HS-5 (cell line): ENCODE data around the gene PLCB1.
A peak's percentile ranks its signal among the peaks of the same experiment; 100 is the strongest.
"Not testable (repeated sequence)": the region's sequence is repeated elsewhere in the genome, so short reads cannot be mapped to it uniquely, and the experiment has no call there.

Experiments used
- DNase-seq: peaks from one replicate; pipeline ENCODE4 v3.0.0-alpha.2; 2012; ENCODE audit warnings: low read depth

The PLCB1 gene

GRCh38 chr20:8334641-8335040 is 202.6 kb downstream of the PLCB1 start:
- no peak for DNase-seq

- DNase-seq = no peak
These were observed 203.0 kb downstream of the PLCB1 start for GRCh38 chr20:8335059-8335458.

- DNase-seq = no peak
These were observed 203.6 kb downstream of the PLCB1 start for GRCh38 chr20:8335495-8336195.

- no peak for DNase-seq
These were observed 207.3 kb downstream of the PLCB1 start for GRCh38 chr20:8339349-8339748.

- no peak for DNase-seq
These were observed 210.3 kb downstream of the PLCB1 start for GRCh38 chr20:8342391-8342790.

GRCh38 chr20:8344106-8344505 is 212.0 kb downstream of the PLCB1 start:
- DNase-seq = no peak

- DNase-seq = no peak
These were observed 212.6 kb downstream of the PLCB1 start for GRCh38 chr20:8344631-8345030.

- DNase-seq = no peak
These were observed 214.7 kb downstream of the PLCB1 start for GRCh38 chr20:8346700-8347270.

GRCh38 chr20:8350225-8350624 is 218.2 kb downstream of the PLCB1 start:
- not testable (repeated sequence) for DNase-seq

- DNase-seq = no peak
These were observed 220.4 kb downstream of the PLCB1 start for GRCh38 chr20:8352486-8352885.

- DNase-seq = no peak
These were observed 221.4 kb downstream of the PLCB1 start for GRCh38 chr20:8353512-8353911.

- no peak for DNase-seq
These were observed 223.4 kb downstream of the PLCB1 start for GRCh38 chr20:8355453-8355852.

GRCh38 chr20:8356806-8357205 is 224.7 kb downstream of the PLCB1 start:
- no peak for DNase-seq

GRCh38 chr20:8357703-8358102 is 225.6 kb downstream of the PLCB1 start:
- DNase-seq = no peak

- DNase-seq = no peak
These were observed 228.0 kb downstream of the PLCB1 start for GRCh38 chr20:8360035-8360434.

GRCh38 chr20:8361006-8361652 is 229.1 kb downstream of the PLCB1 start:
- DNase-seq = peak; percentile 37

- no peak for DNase-seq
These were observed 229.7 kb downstream of the PLCB1 start for GRCh38 chr20:8361779-8362178.

GRCh38 chr20:8362457-8362856 is 230.4 kb downstream of the PLCB1 start:
- DNase-seq = no peak

GRCh38 chr20:8363970-8364733 is 232.1 kb downstream of the PLCB1 start:
- no peak for DNase-seq

GRCh38 chr20:8364734-8365078 is 232.6 kb downstream of the PLCB1 start:
- DNase-seq = no peak

- no peak for DNase-seq
These were observed 233.6 kb downstream of the PLCB1 start for GRCh38 chr20:8365634-8366033.

GRCh38 chr20:8366303-8366923 is 234.3 kb downstream of the PLCB1 start:
- DNase-seq = no peak
